ENCODE results near the gene DRC7. TPM values are rescaled to one million over a fixed set of nuclear protein-coding genes. Genes with fewer than 3 reads are reported as not detected.
A peak's percentile ranks its signal among the peaks of the same experiment; 100 is the strongest.

The DRC7 gene
- total and polyA plus RNA-seq, 12 donors: 0.09 TPM; not detected in 11

DNA sequence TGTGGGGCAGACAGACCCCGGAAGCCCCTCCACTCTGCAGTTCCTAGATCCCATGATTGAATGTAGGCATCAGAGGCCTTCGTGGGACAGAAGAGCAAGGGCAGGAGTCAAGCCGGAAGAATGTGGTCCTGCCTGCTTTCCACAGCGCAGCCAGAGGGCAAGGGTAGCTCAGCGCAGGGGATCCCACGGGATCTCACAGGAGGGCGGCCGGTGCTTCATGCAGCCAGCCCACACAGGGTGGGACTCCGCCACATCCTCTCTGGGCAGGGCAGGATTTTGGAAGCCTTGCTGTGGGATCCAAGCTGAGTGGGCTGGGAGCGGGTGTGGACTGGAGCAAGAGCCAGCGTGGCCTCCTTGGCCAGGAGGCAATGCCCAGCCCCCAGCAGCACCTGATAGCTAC lies 54.0 kb downstream of the DRC7 start:
- TF ChIP-seq, protein P1, sequence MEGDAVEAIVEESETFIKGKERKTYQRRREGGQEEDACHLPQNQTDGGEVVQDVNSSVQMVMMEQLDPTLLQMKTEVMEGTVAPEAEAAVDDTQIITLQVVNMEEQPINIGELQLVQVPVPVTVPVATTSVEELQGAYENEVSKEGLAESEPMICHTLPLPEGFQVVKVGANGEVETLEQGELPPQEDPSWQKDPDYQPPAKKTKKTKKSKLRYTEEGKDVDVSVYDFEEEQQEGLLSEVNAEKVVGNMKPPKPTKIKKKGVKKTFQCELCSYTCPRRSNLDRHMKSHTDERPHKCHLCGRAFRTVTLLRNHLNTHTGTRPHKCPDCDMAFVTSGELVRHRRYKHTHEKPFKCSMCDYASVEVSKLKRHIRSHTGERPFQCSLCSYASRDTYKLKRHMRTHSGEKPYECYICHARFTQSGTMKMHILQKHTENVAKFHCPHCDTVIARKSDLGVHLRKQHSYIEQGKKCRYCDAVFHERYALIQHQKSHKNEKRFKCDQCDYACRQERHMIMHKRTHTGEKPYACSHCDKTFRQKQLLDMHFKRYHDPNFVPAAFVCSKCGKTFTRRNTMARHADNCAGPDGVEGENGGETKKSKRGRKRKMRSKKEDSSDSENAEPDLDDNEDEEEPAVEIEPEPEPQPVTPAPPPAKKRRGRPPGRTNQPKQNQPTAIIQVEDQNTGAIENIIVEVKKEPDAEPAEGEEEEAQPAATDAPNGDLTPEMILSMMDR (IDR thresholded peaks at IDR 0.05): no peak
- peaks cover 0 to 58% (median 7%) of the 10 kb centered on the region in 9 donors for H3K36me3 ChIP-seq

DNA sequence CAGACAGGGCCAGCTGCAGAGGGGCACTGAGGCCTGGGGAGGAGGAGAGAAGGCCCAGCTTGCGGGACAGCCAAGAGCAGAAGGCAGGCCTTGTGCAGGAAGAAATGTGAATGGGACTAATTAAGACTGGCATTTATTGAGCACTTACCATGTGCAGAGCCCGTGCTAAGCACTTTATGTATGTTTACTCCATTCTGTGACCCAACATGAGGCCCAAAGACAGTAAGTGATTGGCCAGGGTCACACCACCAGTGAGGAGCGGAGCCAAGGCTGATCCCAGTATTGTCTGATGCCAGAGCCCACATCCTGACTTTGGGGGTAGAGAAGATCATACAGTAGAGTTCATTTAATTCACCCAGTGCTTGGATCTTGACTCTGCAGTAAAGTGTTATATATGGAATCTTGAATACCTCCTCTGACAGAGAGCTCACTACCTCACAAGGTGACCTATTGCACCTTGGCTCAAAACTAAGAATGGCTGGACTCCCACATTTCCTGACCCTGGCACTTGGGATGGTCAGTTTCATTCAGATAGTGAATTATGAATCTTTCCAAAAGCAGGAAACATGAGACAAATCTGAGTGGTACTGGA lies 54.6 kb downstream of the DRC7 start:
- ATAC-seq (no peak), DNase-seq (no peak)
- no peak overlapping the region for H3K4me3 ChIP-seq
- H3K36me3 ChIP-seq: peaks cover 0 to 58% (median 7%) of the 10 kb centered on the region in 9 donors
- 92 to 96% methylated on average over 3 of the region's 3 CpGs for WGBS, 2 donors
- TF ChIP-seq, protein P1 (IDR thresholded peaks at IDR 0.05): no peak
- no peak overlapping the region for H3K27ac ChIP-seq
- no peaks in the 10 kb centered on the region for H3K9me3 ChIP-seq
- no peaks in the 10 kb centered on the region for H3K27me3 ChIP-seq
- intact Hi-C loops (cut with DNase I): no loop called here
- no peaks in the 10 kb centered on the region for H3K4me1 ChIP-seq

More for the DNA sequence above, 54.0 kb downstream of the DRC7 start:
- Histone ChIP-seq H3K4me1 (no peaks in the 10 kb centered on the region), H3K4me3 (no peak overlapping the region), H3K27me3 (no peaks in the 10 kb centered on the region), H3K9me3 (no peaks in the 10 kb centered on the region), H3K27ac (no peak overlapping the region)
- DNase-seq (no peak), ATAC-seq (peak in 1 of 8 donors; percentile 27)
- 79% methylated on average over 11 of the region's 11 CpGs for WGBS, 2 donors
- intact Hi-C loops (cut with DNase I): no loop called here

DNA sequence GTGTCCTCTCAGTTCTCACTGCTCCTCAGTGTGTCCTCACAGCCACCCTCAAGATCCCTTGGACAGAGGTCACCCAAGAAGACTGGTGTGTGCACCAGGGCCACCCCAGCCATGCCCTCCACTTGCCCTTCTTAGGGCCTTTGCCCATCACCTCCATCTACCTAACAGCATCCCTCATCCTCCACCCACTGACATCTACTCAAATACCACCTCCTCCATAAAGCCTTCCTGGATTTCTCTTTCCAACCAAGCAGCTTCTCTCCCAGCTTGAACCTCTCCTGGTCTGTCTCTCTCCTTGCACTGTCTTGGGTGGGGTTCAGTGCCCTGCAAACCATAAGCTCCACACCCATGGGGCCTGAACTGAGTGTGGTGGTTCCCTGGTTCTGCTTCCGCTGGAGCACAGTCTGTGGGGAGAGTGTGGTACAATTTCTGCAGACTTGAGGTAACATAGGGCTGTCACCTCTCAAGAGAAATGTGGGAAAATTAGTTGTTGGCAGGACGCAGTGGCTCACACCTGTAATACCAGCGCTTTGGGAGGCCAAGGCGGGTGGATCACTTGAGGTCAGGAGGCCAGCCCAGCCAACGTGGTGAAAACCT lies 55.3 kb downstream of the DRC7 start:
- no peaks in the 10 kb centered on the region for H3K9me3 ChIP-seq
- H3K27me3 ChIP-seq: no peaks in the 10 kb centered on the region
- TF ChIP-seq, protein P1 (IDR thresholded peaks at IDR 0.05): no peak
- no peak for DNase-seq
- H3K36me3 ChIP-seq: peaks cover 0 to 58% (median 7%) of the 10 kb centered on the region in 9 donors
- no peak overlapping the region for H3K4me3 ChIP-seq
- intact Hi-C loops (cut with DNase I): loop anchor here in 2 of 10 donors (10.0 kb wide), 1 partner anchor 245 kb away; no protein-coding TSS in a partner anchor
- ATAC-seq: no peak
- no peak overlapping the region for H3K27ac ChIP-seq
- H3K4me1 ChIP-seq: no peaks in the 10 kb centered on the region
- WGBS, 2 donors: 90 to 94% methylated on average over 5 of the region's 5 CpGs

DNA sequence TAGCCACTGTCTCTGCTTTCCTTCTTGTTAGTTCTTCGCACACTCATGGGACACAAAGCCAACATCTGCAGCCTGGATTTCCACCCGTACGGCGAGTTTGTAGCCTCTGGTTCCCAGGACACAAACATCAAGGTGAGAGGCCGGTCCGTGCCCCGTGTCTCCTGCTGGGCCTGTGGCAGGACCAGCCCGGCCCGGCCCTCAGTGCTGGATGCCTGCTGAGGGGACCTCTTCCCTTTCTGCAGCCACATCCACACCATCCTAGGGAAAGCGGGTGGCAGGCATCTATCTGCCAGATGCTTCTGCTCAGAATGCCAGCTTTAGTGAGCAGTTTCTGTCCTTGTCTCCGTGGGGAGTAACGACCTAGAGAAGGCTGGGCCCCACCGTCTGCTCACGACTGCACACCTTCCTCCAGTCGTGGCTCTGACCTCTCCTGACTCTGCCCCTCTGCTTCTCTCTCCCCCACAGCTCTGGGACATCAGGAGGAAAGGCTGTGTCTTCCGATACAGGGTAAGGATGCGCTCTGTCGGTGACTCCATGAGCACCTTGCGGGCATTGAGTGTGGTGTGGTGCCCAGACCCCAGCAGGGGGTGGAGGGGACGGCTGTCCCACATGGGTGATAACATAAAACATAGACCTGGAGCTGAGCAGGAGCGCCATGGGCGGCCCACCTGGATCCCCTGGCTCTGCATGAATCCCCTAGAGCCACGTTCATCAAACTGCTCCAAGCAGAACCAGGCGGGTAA lies 56.4 kb downstream of the DRC7 start:
- Histone ChIP-seq H3K36me3 (peaks cover 0 to 65% (median 7%) of the 10 kb centered on the region in 9 donors), H3K27me3 (no peaks in the 10 kb centered on the region), H3K27ac (no peak overlapping the region), H3K4me3 (no peak overlapping the region), H3K4me1 (no peaks in the 10 kb centered on the region), H3K9me3 (no peaks in the 10 kb centered on the region)
- no peak for DNase-seq
- TF ChIP-seq, protein P1 (IDR thresholded peaks at IDR 0.05): no peak
- intact Hi-C loops (cut with DNase I): loop anchor here in 2 of 10 donors (10.0 kb wide), 1 partner anchor 244 kb away; no protein-coding TSS in a partner anchor
- 91 to 92% methylated on average over 24 of the region's 24 CpGs for WGBS, 2 donors
- no peak for ATAC-seq
